K562 (cell line): ENCODE data around the gene C10orf105. TPM values are rescaled to one million over a fixed set of nuclear protein-coding genes. Genes with fewer than 3 reads are reported as not detected.

Experiments
- ATAC-seq: fragments of 200-7000 bp; cut with Tn5 transposase; 3 replicates; pipeline ENCODE4 v1.9.1; 2020; ENCODE audit warnings: moderate library complexity
- BruUV-seq: library from RNA; stranded (reverse); fragments of 400-500 nt; replicated peaks from 2 replicates; lab custom pipeline; 2021; lab: Mats Ljungman, UMichigan
- CTCF ChIA-PET: fragments of 300-600 bp; formaldehyde crosslinking; extraction: SDS; loops from one replicate; lab custom pipeline; 2021; ENCODE audit warnings: low intra/inter-chr PET ratio; lab: Yijun Ruan, JAX
- POLR2A ChIA-PET: fragments of 300-600, 350-650 bp; sonication (Branson Sonifier 250); formaldehyde crosslinking; extraction: SDS; loops from one replicate; lab custom pipeline; 2021; ENCODE audit warnings: antibody characterized with exemption, inconsistent platforms; lab: Yijun Ruan, JAX
- DNase-seq, 4 experiments: peaks; one replicate each; pipeline versions ENCODE4 v3.0.0 to v3.0.0-alpha.2; 2011 to 2018; ENCODE audit warnings: low spot score in 3 of 4, mixed read lengths in 3 of 4; ENCODE audit errors: extremely low read depth in 1 of 4
- FAIRE-seq: peaks from 2 replicates; lab custom pipeline; 2011; peaks lifted over from hg19 to GRCh38; lab: Jason Lieb, UNC
- H2AFZ ChIP-seq: 2 replicates; pipeline ENCODE4 v1.6.0; 2011; ENCODE audit warnings: low read depth, low read length, control low read depth, inconsistent platforms
- H3K27ac ChIP-seq: fragments of 200-600 bp; 3 replicates; pipeline ENCODE4 v1.8.0; 2011; ENCODE audit warnings: low read depth, mild to moderate bottlenecking, control low read depth, inconsistent platforms, low read length, moderate library complexity, mixed read lengths; ENCODE audit errors: extremely low read depth
- H3K27me3 ChIP-seq, 2 experiments: fragments of 300-600 bp in 1 of 2; 2 replicates in 1 of 2; 3 replicates in 1 of 2; pipeline versions ENCODE4 v1.6.0 to v1.8.0; 2011; ENCODE audit warnings: inconsistent platforms in 2 of 2, low read length in 2 of 2, mild to moderate bottlenecking in 1 of 2, mixed read lengths in 1 of 2, moderate library complexity in 1 of 2; ENCODE audit not compliant: control insufficient read depth in 2 of 2, insufficient read depth in 2 of 2
- H3K36me3 ChIP-seq: fragments of 300-600 bp; 3 replicates; pipeline ENCODE4 v1.8.0; 2011; ENCODE audit warnings: mild to moderate bottlenecking, low read length, inconsistent platforms; ENCODE audit not compliant: control insufficient read depth, insufficient read depth
- H3K4me1 ChIP-seq, 2 experiments: fragments of 200-600 bp in 1 of 2; replicated peaks in 1 of 2; 2 replicates in 1 of 2; 3 replicates in 1 of 2; pipeline versions ENCODE4 v1.5.1 to v1.8.0; 2011; ENCODE audit warnings: inconsistent platforms in 2 of 2, low read length in 2 of 2, mild to moderate bottlenecking in 1 of 2, mixed read lengths in 1 of 2, moderate library complexity in 1 of 2; ENCODE audit not compliant: control insufficient read depth in 2 of 2, insufficient read depth in 2 of 2
- H3K4me2 ChIP-seq: 2 replicates; pipeline ENCODE4 v1.6.1; 2011; ENCODE audit warnings: low read length, control low read depth, inconsistent platforms, mixed read lengths; ENCODE audit not compliant: insufficient read depth
- H3K4me3 ChIP-seq: fragments of 200-600 bp; sonication (generic), shearing (Covaris generic); 2 replicates; pipeline ENCODE4 v1.5.1; 2016; ENCODE audit warnings: control low read depth, inconsistent platforms
- H3K79me2 ChIP-seq: fragments of 200-600 bp; 3 replicates; pipeline ENCODE4 v1.8.0; 2011; ENCODE audit warnings: low read length, inconsistent platforms; ENCODE audit not compliant: control insufficient read depth, insufficient read depth
- H3K9ac ChIP-seq, 2 experiments: 2 replicates each; pipeline versions ENCODE4 v1.6.0 to v1.6.1; 2011; ENCODE audit warnings: low read depth in 2 of 2, low read length in 2 of 2, control low read depth in 1 of 2, inconsistent platforms in 1 of 2, mild to moderate bottlenecking in 1 of 2, mixed read lengths in 1 of 2; ENCODE audit not compliant: insufficient read depth in 1 of 2
- H3K9me1 ChIP-seq: one replicate; pipeline ENCODE4 v1.6.0; 2011; ENCODE audit warnings: inconsistent platforms, mild to moderate bottlenecking, low read length, moderate library complexity; ENCODE audit not compliant: control insufficient read depth, insufficient read depth
- H3K9me3 ChIP-seq: replicated peaks from 2 replicates; pipeline ENCODE4 v1.5.1; 2011; ENCODE audit warnings: low read depth, low read length, inconsistent platforms; ENCODE audit not compliant: control insufficient read depth, insufficient read depth
- H4K20me1 ChIP-seq: replicated peaks from 2 replicates; pipeline ENCODE4 v1.6.1; 2011; ENCODE audit warnings: low read length, inconsistent platforms, mixed read lengths; ENCODE audit not compliant: control insufficient read depth, insufficient read depth
- CEBPB ChIP-seq: fragments of 450-650 bp; IDR thresholded peaks from 2 replicates; pipeline ENCODE4 v1.6.1; 2016; ENCODE audit warnings: missing genetic modification characterization, missing compliant biosample characterization
- CEBPG ChIP-seq, 3 experiments: fragments of 200-800 bp in 1 of 3; sonication (Bioruptor generic) in 1 of 3; sonication (generic) in 1 of 3; formaldehyde crosslinking in 1 of 3; IDR thresholded peaks in 2 of 3; conservative IDR thresholded peaks in 1 of 3; 2 replicates each; pipeline versions ENCODE4 v1.6.1 to v1.8.0; 2016 to 2022; ENCODE audit warnings: missing compliant biosample characterization in 2 of 3, missing genetic modification characterization in 2 of 3, mild to moderate bottlenecking in 1 of 3, missing genetic modification reagents in 1 of 3
- EGR1 ChIP-seq: fragments of 450-650 bp; conservative IDR thresholded peaks from 2 replicates; pipeline ENCODE4 v1.6.1; 2017; ENCODE audit warnings: mild to moderate bottlenecking
- ELF1 ChIP-seq: fragments of 200-800 bp; sonication (Bioruptor generic); IDR thresholded peaks from 2 replicates; pipeline ENCODE4 v1.6.1; 2016; ENCODE audit warnings: missing genetic modification characterization, missing compliant biosample characterization
- LEF1 ChIP-seq: fragments of 450-650 bp; IDR thresholded peaks from 2 replicates; pipeline ENCODE4 v1.6.1; 2016; ENCODE audit warnings: mild to moderate bottlenecking
- STAT5B ChIP-seq: fragments of 250-450 bp; sonication (Bioruptor Pico); IDR thresholded peaks from 2 replicates; pipeline ENCODE4 v1.8.0; 2021; ENCODE audit warnings: mild to moderate bottlenecking, inconsistent platforms
- XRCC4 ChIP-seq: IDR thresholded peaks from one replicate; pipeline ENCODE4 v1.6.1; 2011; ENCODE audit not compliant: insufficient read depth, insufficient read length; ENCODE audit errors: extremely low read depth
- WGBS: fragments of 100-300 bp; shearing (Covaris generic); methylation state at CpG from one replicate; pipeline ENCODE4 v1.1.6; 2016; ENCODE audit warnings: low coverage, mixed read lengths; ENCODE audit not compliant: insufficient coverage; ENCODE audit errors: missing lambda C conversion rate; 5-methylcytosine and 5-hydroxymethylcytosine counted together
- in situ Hi-C: fragments of 300-500 bp; cut with MboI; formaldehyde crosslinking; loops from 4 replicates; pipeline ENCODE4 v1.15.0; 2018; ENCODE audit warnings: inconsistent platforms, mixed read lengths
- intact Hi-C: fragments of 100-400 bp; cut with micrococcal nuclease; formaldehyde crosslinking; loops from 2 replicates; pipeline ENCODE4 v1.14.2; 2022
- polyA plus RNA-seq, 8 experiments: library from polyadenylated mRNA; depleted of rRNA in 4 of 8; stranded (reverse) in 5 of 8; unstranded in 3 of 8; fragments of >200 nt; fragmentation: Nextera tagmentation in 2 of 8; fragmentation: Illumina TruSeq in 1 of 8; extraction: Ambion mirVana in 2 of 8; extraction: Trizol in 1 of 8; gene quantifications; 2 replicates each; pipeline versions ENCODE4 v1.2.1 to v1.2.3, GENCODE V29; 2011 to 2014; ENCODE audit warnings: inconsistent platforms in 1 of 8, missing spikeins in 1 of 8
- total RNA-seq, 7 experiments: library from RNA; depleted of rRNA in 6 of 7; stranded (reverse); fragments of >200 nt in 6 of 7; fragmentation: Illumina TruSeq in 2 of 7; extraction: Trizol in 2 of 7; gene quantifications; 2 replicates each; pipeline versions ENCODE4 v1.2.1 to v1.2.3, GENCODE V29; 2011 to 2021; ENCODE audit warnings: low replicate concordance in 1 of 7
- TF ChIP-seq, protein P1 (sequence below), 2 experiments: fragments of 250-450 bp in 1 of 2; fragments of 450-650 bp in 1 of 2; sonication (Bioruptor Pico) in 1 of 2; IDR thresholded peaks; 2 replicates each; pipeline versions ENCODE4 v1.6.1 to v1.8.0; 2016 to 2021; ENCODE audit warnings: mild to moderate bottlenecking in 2 of 2, moderate library complexity in 2 of 2, missing compliant biosample characterization in 1 of 2, missing genetic modification characterization in 1 of 2
- TF ChIP-seq, protein P2 (sequence below): fragments of 250-450 bp; sonication (Bioruptor Pico); IDR thresholded peaks from 2 replicates; pipeline ENCODE4 v1.6.1; 2021; ENCODE audit warnings: mild to moderate bottlenecking

C10orf105 gene
- total and polyA plus RNA-seq, 9 of the 15 experiments (the other 6 are each of a cell fraction or from before 2014, with no cell fraction given) = 0.03 to 0.25 (median 0.04) TPM; not detected in 3

DNA sequence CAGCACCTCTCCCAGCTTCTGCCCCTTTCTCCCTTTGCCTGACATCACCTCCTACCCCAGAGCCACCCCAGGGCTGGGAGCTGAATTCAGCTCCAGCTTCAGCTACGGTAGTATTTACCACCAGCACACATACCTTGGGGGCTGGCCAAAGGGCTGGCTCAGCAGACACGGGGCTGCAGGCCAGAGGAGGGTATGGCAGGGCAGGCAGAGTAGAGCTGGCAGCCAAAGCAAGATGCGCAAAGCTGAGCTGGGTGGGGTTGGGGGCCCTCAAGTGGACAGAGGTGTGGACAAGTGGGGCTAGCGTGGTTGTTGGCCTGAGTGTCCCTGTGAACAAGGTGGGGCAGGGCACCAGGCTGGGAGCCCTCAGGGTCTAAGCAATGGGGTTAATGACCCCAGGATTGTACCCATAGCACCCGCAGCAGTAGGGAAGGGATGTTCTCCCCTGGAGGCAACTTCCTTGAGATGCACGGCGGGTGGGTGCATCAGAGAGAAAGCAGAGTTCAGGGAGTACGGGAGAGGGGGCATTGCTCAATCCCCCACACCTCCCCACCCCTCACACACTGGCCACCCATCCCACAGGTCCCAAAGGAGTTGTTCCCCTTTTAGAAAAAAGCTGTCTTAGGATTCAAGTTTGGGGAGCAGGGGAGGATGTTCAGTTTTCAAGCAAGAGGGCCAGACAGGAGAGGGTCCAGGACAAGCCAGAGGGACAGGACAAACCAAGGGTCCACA, 45.8 kb upstream of the C10orf105 start:
- Histone ChIP-seq H3K4me2 (no peak overlapping the region), H3K4me1 (peaks cover 29 to 33% of the 10 kb centered on the region in 2 experiments)

More for the DNA sequence above, 45.8 kb upstream of the C10orf105 start:
- Histone ChIP-seq H3K9me3 (no peaks in the 10 kb centered on the region), H3K9ac (peak overlapping the region in 1 of 2 experiments; percentile 29; a peak in 2 of 4 replicates), H4K20me1 (no peaks in the 10 kb centered on the region; the same call in none of the 2 replicates), H3K27me3 (peaks cover 0 to 13% of the 10 kb centered on the region in 2 experiments; a peak in 2 of 5 replicates), H3K9me1 (no peaks in the 10 kb centered on the region), H2AFZ (no peak overlapping the region), H3K79me2 (no peaks in the 10 kb centered on the region), H3K27ac (no peak overlapping the region), H3K36me3 (no peaks in the 10 kb centered on the region), H3K4me3 (no peak overlapping the region)
- TF ChIP-seq EGR1 (no peak), LEF1 (no peak), CEBPB (tag) (peak; percentile 15; the same call in 1 of the 2 replicates), XRCC4 (no peak), ELF1 (tag) (no peak), CEBPG (CRISPR knock-in tag; IDR thresholded peaks at IDR 0.05) (no peak), CEBPG (tag; conservative IDR thresholded peaks at IDR 0.05 in 1 of 2, IDR thresholded peaks at IDR 0.05 in 1 of 2) (no peak), STAT5B (no peak)
- TF ChIP-seq, protein P1, sequence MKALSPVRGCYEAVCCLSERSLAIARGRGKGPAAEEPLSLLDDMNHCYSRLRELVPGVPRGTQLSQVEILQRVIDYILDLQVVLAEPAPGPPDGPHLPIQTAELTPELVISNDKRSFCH (CRISPR knock-in tag; IDR thresholded peaks at IDR 0.05) = no peak
- TF ChIP-seq, protein P1 (tag; IDR thresholded peaks at IDR 0.05) = no peak
- TF ChIP-seq, protein P2, sequence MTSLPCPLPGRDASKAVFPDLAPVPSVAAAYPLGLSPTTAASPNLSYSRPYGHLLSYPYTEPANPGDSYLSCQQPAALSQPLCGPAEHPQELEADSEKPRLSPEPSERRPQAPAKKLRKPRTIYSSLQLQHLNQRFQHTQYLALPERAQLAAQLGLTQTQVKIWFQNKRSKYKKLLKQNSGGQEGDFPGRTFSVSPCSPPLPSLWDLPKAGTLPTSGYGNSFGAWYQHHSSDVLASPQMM = no peak
- intact Hi-C loops = no loop called here
- in situ Hi-C loops = no loop called here
- no peak for ATAC-seq
- POLR2A ChIA-PET = interaction anchor here (0.6 to 1.2 kb wide), 4 partner anchors 10 to 183 kb away, joined by 3 to 5 read pairs (median 3); no protein-coding TSS in a partner anchor
- DNase-seq = no peak
- BruUV-seq = no TSS peak
- WGBS = 47% methylated on average over 7 of the region's 8 CpGs
- FAIRE-seq = no peak
- CTCF ChIA-PET = no interaction called here
